Measurements from ENCODE around the gene POU2F1.

Gene POU2F1

GRCh38 chr1:167453123-167453522, 232.4 kb downstream of the POU2F1 start:
- no peak for TF ChIP-seq CTCF (IDR thresholded peaks at IDR 0.05; ENCODE audit: low read depth, low read length, missing control alignments)
- no peak overlapping the region for H3K4me3 ChIP-seq (ENCODE audit: low read depth, low read length)
- no peak for DNase-seq (ENCODE audit: low read depth)
- in situ Hi-C loops (cut with HindIII; ENCODE audit: low sequenced_read_pairs): no loop called here

- in situ Hi-C loops (cut with HindIII; ENCODE audit: low sequenced_read_pairs): no loop called here
- no peak for TF ChIP-seq CTCF (IDR thresholded peaks at IDR 0.05; ENCODE audit: low read depth, low read length, missing control alignments)
- peak overlapping the region; percentile 63 for H3K4me3 ChIP-seq (ENCODE audit: low read depth, low read length)
- DNase-seq (ENCODE audit: low read depth): no peak
Measured at GRCh38 chr1:167454304-167454893, 233.7 kb downstream of the POU2F1 start.

GRCh38 chr1:167454894-167455785, 234.5 kb downstream of the POU2F1 start:
- DNase-seq (ENCODE audit: low read depth): no peak
- H3K4me3 ChIP-seq (ENCODE audit: low read depth, low read length): peak overlapping the region; percentile 63
- in situ Hi-C loops (cut with HindIII; ENCODE audit: low sequenced_read_pairs): no loop called here
- TF ChIP-seq CTCF (IDR thresholded peaks at IDR 0.05; ENCODE audit: low read depth, low read length, missing control alignments): no peak

GRCh38 chr1:167455786-167456446, 235.2 kb downstream of the POU2F1 start:
- no peak for DNase-seq (ENCODE audit: low read depth)
- in situ Hi-C loops (cut with HindIII; ENCODE audit: low sequenced_read_pairs): no loop called here
- peak overlapping the region; percentile 63 for H3K4me3 ChIP-seq (ENCODE audit: low read depth, low read length)
- TF ChIP-seq CTCF (IDR thresholded peaks at IDR 0.05; ENCODE audit: low read depth, low read length, missing control alignments): no peak

GRCh38 chr1:167456524-167456923, 235.8 kb downstream of the POU2F1 start:
- in situ Hi-C loops (cut with HindIII; ENCODE audit: low sequenced_read_pairs): no loop called here
- no peak for DNase-seq (ENCODE audit: low read depth)
- no peak overlapping the region for H3K4me3 ChIP-seq (ENCODE audit: low read depth, low read length)
- TF ChIP-seq CTCF (IDR thresholded peaks at IDR 0.05; ENCODE audit: low read depth, low read length, missing control alignments): no peak

GRCh38 chr1:167456926-167457325, 236.2 kb downstream of the POU2F1 start:
- no peak overlapping the region for H3K4me3 ChIP-seq (ENCODE audit: low read depth, low read length)
- no peak for TF ChIP-seq CTCF (IDR thresholded peaks at IDR 0.05; ENCODE audit: low read depth, low read length, missing control alignments)
- in situ Hi-C loops (cut with HindIII; ENCODE audit: low sequenced_read_pairs): no loop called here
- DNase-seq (ENCODE audit: low read depth): no peak

Measured in astrocyte of the cerebellum (primary cell).